ENCODE data around the gene ADPRS.

Gene ADPRS

DNA sequence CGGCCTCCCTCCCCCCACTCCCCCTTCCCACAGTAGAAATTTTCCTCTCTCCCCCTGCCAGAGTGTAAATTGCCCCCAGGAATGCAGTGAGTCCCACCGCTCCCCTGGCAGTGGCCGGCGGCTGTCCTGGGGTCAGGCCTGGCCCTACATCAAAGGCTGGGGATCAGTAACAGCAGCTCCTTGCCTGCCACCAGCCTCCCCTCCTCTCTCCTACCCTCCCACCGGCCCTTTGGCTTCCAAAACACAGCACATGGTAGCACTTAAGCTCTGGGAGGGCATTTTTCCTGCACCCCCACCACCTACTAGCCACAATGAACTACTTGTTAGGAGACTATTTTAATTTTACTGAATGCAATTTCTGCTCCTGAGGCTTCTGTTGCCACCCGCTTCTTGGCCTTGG is 45.3 kb downstream of the ADPRS start:
- no peak overlapping the region for H3K27ac ChIP-seq
- no peak overlapping the region for H3K4me3 ChIP-seq (ENCODE audit: low read depth, low read length)
- DNase-seq = no peak
- no peaks in the 10 kb centered on the region for H3K9me3 ChIP-seq (ENCODE audit: severe bottlenecking)
- TF ChIP-seq, protein P1, sequence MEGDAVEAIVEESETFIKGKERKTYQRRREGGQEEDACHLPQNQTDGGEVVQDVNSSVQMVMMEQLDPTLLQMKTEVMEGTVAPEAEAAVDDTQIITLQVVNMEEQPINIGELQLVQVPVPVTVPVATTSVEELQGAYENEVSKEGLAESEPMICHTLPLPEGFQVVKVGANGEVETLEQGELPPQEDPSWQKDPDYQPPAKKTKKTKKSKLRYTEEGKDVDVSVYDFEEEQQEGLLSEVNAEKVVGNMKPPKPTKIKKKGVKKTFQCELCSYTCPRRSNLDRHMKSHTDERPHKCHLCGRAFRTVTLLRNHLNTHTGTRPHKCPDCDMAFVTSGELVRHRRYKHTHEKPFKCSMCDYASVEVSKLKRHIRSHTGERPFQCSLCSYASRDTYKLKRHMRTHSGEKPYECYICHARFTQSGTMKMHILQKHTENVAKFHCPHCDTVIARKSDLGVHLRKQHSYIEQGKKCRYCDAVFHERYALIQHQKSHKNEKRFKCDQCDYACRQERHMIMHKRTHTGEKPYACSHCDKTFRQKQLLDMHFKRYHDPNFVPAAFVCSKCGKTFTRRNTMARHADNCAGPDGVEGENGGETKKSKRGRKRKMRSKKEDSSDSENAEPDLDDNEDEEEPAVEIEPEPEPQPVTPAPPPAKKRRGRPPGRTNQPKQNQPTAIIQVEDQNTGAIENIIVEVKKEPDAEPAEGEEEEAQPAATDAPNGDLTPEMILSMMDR (IDR thresholded peaks at IDR 0.05; ENCODE audit: low read depth, low read length) = no peak
- no peaks in the 10 kb centered on the region for H3K27me3 ChIP-seq (ENCODE audit: insufficient read depth, low read depth, severe bottlenecking)
- peaks cover 25% of the 10 kb centered on the region for H3K36me3 ChIP-seq

DNA sequence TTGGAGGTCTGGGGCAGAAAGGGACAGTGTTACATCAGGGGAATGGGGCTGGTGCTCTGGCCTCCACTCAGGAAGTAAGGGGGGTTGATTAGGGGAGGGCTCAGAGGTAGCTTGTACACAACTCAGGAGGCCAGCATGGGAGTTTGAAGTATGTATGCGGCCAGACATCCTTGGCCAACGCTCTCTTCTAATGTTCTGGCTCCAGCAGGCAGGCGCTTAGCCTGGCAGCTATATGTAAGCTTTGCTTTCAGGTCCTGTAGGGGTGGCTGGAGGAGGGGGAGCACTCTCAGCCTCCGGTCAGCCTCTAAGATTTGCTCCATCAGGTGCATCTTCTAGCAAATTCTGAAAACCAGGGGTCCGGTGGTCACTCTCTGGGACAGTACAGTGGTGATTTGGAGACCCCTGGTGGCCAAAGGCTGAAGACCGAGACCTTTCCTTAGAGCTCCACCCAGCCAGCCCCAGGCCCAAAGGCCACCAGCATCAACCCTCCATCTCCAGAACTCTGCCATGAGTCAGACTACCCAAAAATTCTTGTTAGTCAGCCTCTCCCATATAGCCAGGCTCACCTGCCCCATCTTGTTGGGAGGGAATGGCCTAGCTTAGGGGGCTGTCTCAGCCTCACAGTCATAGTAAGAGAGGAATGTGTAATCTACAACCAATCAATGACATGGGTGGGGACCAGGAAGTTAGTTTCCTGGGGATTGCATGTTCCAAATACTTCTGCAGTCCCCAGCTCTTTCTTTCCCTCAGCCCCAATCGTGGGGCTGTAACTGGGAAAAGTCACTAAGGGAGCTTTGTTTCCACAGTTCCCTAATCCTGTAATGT is 46.0 kb downstream of the ADPRS start:
- H3K27me3 ChIP-seq (ENCODE audit: insufficient read depth, low read depth, severe bottlenecking) = no peaks in the 10 kb centered on the region
- H3K4me3 ChIP-seq (ENCODE audit: low read depth, low read length) = no peak overlapping the region
- H3K9me3 ChIP-seq (ENCODE audit: severe bottlenecking) = no peaks in the 10 kb centered on the region
- peak; percentile 68 for DNase-seq
- H3K36me3 ChIP-seq = peaks cover 31% of the 10 kb centered on the region
- TF ChIP-seq, protein P1 (IDR thresholded peaks at IDR 0.05; ENCODE audit: low read depth, low read length) = peak; percentile 84
- no peak overlapping the region for H3K27ac ChIP-seq

DNA sequence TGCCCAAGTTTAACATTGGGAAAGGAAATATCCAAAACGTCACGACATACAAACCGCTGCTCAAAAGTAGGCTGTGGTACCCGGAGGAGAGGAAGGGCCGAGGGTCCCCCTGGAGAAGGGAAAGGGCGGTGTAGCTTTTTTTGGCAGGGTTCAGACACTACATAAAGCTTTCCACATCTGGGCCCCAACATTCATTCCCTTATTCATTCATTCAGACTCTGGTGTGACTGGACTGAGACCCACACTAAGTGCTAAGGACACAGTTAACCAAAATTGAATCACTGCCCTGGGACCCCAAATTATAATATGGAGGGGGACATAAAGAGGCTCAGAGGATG is 46.6 kb downstream of the ADPRS start:
- Histone ChIP-seq H3K4me3 (ENCODE audit: low read depth, low read length) (no peak overlapping the region), H3K27me3 (ENCODE audit: insufficient read depth, low read depth, severe bottlenecking) (no peaks in the 10 kb centered on the region), H3K9me3 (ENCODE audit: severe bottlenecking) (no peaks in the 10 kb centered on the region), H3K27ac (no peak overlapping the region), H3K36me3 (peaks cover 32% of the 10 kb centered on the region)
- TF ChIP-seq, protein P1 (IDR thresholded peaks at IDR 0.05; ENCODE audit: low read depth, low read length) = no peak
- DNase-seq = no peak

DNA sequence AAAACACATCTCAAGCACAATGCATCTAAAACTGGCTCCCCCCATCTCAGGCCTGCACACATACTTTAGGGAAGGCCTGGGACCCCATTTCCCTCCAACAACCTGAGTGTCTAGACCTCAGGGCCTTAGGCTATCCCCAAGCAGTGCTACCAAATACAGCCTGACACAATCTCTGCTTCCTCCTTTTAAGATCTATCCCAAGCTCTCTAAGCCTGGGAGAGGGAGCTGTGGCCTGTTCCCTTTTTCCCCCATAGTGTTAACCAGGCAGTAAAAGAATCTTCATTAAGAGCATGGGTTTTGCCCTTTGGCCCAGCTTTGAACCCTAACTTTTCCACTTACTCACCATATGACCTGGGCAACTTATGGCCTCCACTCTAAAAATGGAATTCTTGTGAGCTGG is 47.1 kb downstream of the ADPRS start:
- no peak overlapping the region for H3K27ac ChIP-seq
- no peak for DNase-seq
- no peaks in the 10 kb centered on the region for H3K9me3 ChIP-seq (ENCODE audit: severe bottlenecking)
- peaks cover 32% of the 10 kb centered on the region for H3K36me3 ChIP-seq
- TF ChIP-seq, protein P1 (IDR thresholded peaks at IDR 0.05; ENCODE audit: low read depth, low read length) = no peak
- H3K4me3 ChIP-seq (ENCODE audit: low read depth, low read length) = no peak overlapping the region
- H3K27me3 ChIP-seq (ENCODE audit: insufficient read depth, low read depth, severe bottlenecking) = no peaks in the 10 kb centered on the region

DNA sequence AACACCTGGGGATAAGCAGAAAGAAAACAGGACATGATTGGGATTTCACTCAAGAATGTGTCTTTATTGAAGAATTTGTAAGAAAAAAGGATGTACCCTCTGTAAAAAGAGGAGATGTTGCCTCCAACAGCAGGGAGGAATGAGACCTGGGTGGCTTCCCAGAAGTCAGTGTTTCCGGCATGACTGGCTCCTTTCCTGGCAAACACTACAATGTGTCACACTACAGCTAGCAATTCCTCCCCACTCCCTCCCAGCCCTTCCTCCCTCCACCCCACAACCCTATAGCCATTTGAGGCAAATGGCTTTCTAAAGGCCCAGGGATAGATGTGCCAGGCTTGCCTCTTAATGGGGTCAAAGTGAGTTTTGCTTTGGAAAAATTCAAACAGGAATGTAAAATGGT is 47.8 kb downstream of the ADPRS start:
- H3K27me3 ChIP-seq (ENCODE audit: insufficient read depth, low read depth, severe bottlenecking) = no peaks in the 10 kb centered on the region
- no peaks in the 10 kb centered on the region for H3K9me3 ChIP-seq (ENCODE audit: severe bottlenecking)
- TF ChIP-seq, protein P1 (IDR thresholded peaks at IDR 0.05; ENCODE audit: low read depth, low read length) = no peak
- H3K36me3 ChIP-seq = peaks cover 32% of the 10 kb centered on the region
- no peak for DNase-seq
- H3K27ac ChIP-seq = no peak overlapping the region
- no peak overlapping the region for H3K4me3 ChIP-seq (ENCODE audit: low read depth, low read length)

DNA sequence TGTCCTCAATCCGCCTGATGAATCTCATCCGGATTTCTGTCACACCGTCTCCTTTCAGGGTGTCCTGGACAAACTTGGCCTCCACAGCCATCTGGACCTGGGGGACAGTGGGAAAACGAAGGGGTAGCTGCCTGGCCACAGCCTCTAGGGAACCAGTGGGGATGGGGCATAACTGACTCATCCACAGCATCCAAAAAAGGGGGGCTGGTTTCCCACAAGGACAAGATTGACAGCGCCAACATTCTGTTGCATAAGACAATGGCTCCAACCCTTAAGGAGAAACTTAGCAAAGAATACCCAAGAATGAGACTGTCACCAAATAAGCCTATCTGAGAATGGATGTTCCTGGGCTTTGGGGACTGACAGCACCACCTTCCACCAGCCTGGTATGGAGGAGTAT is 48.5 kb downstream of the ADPRS start:
- H3K4me3 ChIP-seq (ENCODE audit: low read depth, low read length) = no peak overlapping the region
- H3K27ac ChIP-seq = peak overlapping the region; percentile 4; the same call in 1 of the 2 replicates
- H3K36me3 ChIP-seq = peaks cover 32% of the 10 kb centered on the region
- TF ChIP-seq, protein P1 (IDR thresholded peaks at IDR 0.05; ENCODE audit: low read depth, low read length) = no peak
- DNase-seq = peak; percentile 37
- H3K9me3 ChIP-seq (ENCODE audit: severe bottlenecking) = no peaks in the 10 kb centered on the region
- no peaks in the 10 kb centered on the region for H3K27me3 ChIP-seq (ENCODE audit: insufficient read depth, low read depth, severe bottlenecking)
